Psoas muscle (tissue), 8 donors: ENCODE measurements around the gene CEP57. TPM values are rescaled to one million over a fixed set of nuclear protein-coding genes. Genes with fewer than 3 reads are reported as not detected.
"Not testable (repeated sequence)": the region's sequence is repeated elsewhere in the genome, so short reads cannot be mapped to it uniquely, and the experiment has no call there.

Source experiments
- ATAC-seq, 4 donors: fragments of 200-7000 bp; cut with Tn5 transposase; one replicate each; pipeline ENCODE4 v1.9.1; 2020; ENCODE audit warnings: moderate library complexity in 3 of 4, mild to moderate bottlenecking in 2 of 4
- DNase-seq, 2 donors: peaks; one replicate each; pipeline ENCODE4 v3.0.0-alpha.2; 2020
- H3K27ac ChIP-seq: fragments of 200-600 bp; one replicate; pipeline ENCODE4 v1.8.0; 2022
- H3K27me3 ChIP-seq, 3 donors: fragments of 200-600 bp in 1 of 3; one replicate each; pipeline versions ENCODE4 v1.6.1 to v1.8.0; 2013 to 2022; ENCODE audit warnings: low read length in 2 of 3, mild to moderate bottlenecking in 2 of 3, moderate library complexity in 1 of 3; ENCODE audit not compliant: insufficient read depth in 3 of 3
- H3K36me3 ChIP-seq, 2 donors: fragments of 200-600 bp in 1 of 2; one replicate each; pipeline versions ENCODE4 v1.6.1 to v1.8.0; 2013 to 2022; ENCODE audit warnings: low read depth in 1 of 2, mild to moderate bottlenecking in 1 of 2, moderate library complexity in 1 of 2; ENCODE audit not compliant: insufficient read depth in 1 of 2
- H3K4me1 ChIP-seq: fragments of 200-600 bp; one replicate; pipeline ENCODE4 v1.8.0; 2022
- H3K4me3 ChIP-seq: fragments of 200-600 bp; one replicate; pipeline ENCODE4 v1.8.0; 2022; ENCODE audit warnings: mild to moderate bottlenecking
- H3K9me3 ChIP-seq: fragments of 200-600 bp; one replicate; pipeline ENCODE4 v1.8.0; 2022
- WGBS, 3 donors: extraction: QIAGEN DNeasy Blood & Tissue Kit; methylation state at CpG; one replicate each; pipeline versions ENCODE4 v1.1.6 to v1.1.7; 2013; 5-methylcytosine and 5-hydroxymethylcytosine counted together
- intact Hi-C, 2 donors: fragments of 100-400 bp; cut with DNase I; formaldehyde crosslinking; loops; one replicate each; pipeline versions ENCODE4 v1.11.0 to v1.14.2; 2022
- polyA plus RNA-seq, 3 donors: library from polyadenylated mRNA; stranded (reverse); fragments of 200-250 nt; gene quantifications; one replicate each; pipeline ENCODE4 v1.2.3, GENCODE V29; 2013
- total RNA-seq, 4 donors: library from RNA; stranded (reverse); fragmentation: NEBNext Ultra II Directional in 2 of 4; extraction: Animal tissue kit (Norgen Biotek cat#: 25700) in 2 of 4; gene quantifications; one replicate each; pipeline versions ENCODE4 v1.2.1 to v1.2.4, GENCODE V29; 2021 to 2023
- TF ChIP-seq, protein P1 (sequence below): fragments of 200-600 bp; IDR thresholded peaks from one replicate; pipeline ENCODE4 v1.8.0; 2022; ENCODE audit warnings: antibody characterized with exemption
- donor health status: healthy with polysubstance abuse.
- donor health status: DM: no; HTN: no; CAD: no; lungs with moderate emphysema.
- donor health status: Bipolar disorder and iron deficiency.
- donor health status: healthy.
- donor health status: DM: yes; HTN: yes; CAD: no.
- donor health status: DM: no; HTN: no; CAD: no.
- donor health status: DM: no; HTN: no; CAD: no.
- donor health status: DM: yes; HTN: yes; CAD: no.

CEP57 gene
- total and polyA plus RNA-seq, 7 donors = 7.7 to 27.1 (median 15.1) TPM

GRCh38 chr11:95850137-95850536 lies 59.8 kb downstream of the CEP57 start:
- Histone ChIP-seq H3K36me3 (peaks cover 5 to 72% of the 10 kb centered on the region in 2 donors), H3K27ac (no peak overlapping the region), H3K27me3 (no peaks in the 10 kb centered on the region), H3K4me3 (no peak overlapping the region), H3K9me3 (no peaks in the 10 kb centered on the region), H3K4me1 (no peaks in the 10 kb centered on the region)
- DNase-seq = no peak
- ATAC-seq = no peak
- TF ChIP-seq, protein P1, sequence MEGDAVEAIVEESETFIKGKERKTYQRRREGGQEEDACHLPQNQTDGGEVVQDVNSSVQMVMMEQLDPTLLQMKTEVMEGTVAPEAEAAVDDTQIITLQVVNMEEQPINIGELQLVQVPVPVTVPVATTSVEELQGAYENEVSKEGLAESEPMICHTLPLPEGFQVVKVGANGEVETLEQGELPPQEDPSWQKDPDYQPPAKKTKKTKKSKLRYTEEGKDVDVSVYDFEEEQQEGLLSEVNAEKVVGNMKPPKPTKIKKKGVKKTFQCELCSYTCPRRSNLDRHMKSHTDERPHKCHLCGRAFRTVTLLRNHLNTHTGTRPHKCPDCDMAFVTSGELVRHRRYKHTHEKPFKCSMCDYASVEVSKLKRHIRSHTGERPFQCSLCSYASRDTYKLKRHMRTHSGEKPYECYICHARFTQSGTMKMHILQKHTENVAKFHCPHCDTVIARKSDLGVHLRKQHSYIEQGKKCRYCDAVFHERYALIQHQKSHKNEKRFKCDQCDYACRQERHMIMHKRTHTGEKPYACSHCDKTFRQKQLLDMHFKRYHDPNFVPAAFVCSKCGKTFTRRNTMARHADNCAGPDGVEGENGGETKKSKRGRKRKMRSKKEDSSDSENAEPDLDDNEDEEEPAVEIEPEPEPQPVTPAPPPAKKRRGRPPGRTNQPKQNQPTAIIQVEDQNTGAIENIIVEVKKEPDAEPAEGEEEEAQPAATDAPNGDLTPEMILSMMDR = no peak
- intact Hi-C loops = no loop called here

DNA sequence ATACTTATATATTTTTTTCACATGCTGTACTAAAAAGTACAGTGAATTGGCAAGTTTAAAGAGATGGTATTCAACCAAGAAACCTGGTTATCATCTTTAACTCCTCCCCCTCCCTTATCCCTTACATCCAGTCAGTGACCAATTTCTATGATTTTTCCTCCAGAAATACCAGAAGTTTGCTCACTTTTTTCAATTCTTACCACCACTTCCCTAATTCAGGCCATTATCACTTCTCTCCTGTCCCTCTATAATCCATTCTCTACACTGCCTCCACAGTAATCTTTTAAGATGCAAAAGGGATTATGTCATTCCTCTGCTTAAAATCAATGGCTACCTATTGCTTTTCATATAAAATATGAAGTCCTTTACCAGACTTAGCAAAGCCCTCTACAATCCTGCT lies 62.8 kb downstream of the CEP57 start:
- TF ChIP-seq, protein P1 = no peak
- Histone ChIP-seq H3K27me3 (no peaks in the 10 kb centered on the region), H3K36me3 (peaks cover 4 to 72% of the 10 kb centered on the region in 2 donors), H3K27ac (no peak overlapping the region), H3K9me3 (no peaks in the 10 kb centered on the region), H3K4me1 (no peaks in the 10 kb centered on the region), H3K4me3 (no peak overlapping the region)
- no peak for DNase-seq
- intact Hi-C loops = no loop called here
- no peak for ATAC-seq

- Histone ChIP-seq H3K4me3 (no peak overlapping the region), H3K27me3 (no peaks in the 10 kb centered on the region), H3K9me3 (no peaks in the 10 kb centered on the region), H3K4me1 (no peaks in the 10 kb centered on the region), H3K27ac (no peak overlapping the region), H3K36me3 (peaks cover 4 to 72% of the 10 kb centered on the region in 2 donors)
- TF ChIP-seq, protein P1 = no peak
- ATAC-seq = no peak
- intact Hi-C loops = no loop called here
- DNase-seq = no peak
- WGBS, 3 donors = 91 to 96% (median 92%) methylated on average over 2 of the region's 2 CpGs
Observed at GRCh38 chr11:95853862-95854261, 63.6 kb downstream of the CEP57 start.

DNA sequence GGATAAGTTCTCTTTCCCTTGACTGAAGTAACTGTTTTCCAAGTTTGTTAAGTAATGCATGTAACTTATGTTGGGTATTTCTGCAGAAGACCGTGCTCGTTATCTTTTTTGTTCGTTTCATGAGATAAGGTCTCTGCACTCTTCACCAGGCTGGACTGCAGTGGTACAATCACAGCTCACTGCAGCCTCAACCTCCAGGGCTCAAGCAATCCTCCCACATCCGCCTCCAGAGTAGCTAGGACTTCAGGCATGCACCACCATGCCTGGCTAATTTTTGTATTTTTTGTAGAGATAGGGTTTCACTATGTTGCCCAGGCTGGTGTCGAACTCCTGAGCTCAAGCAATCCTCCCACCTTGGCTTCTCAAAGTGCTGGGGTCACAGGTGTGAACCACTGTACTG lies 64.1 kb downstream of the CEP57 start:
- intact Hi-C loops, DNase-seq, H3K4me3 ChIP-seq, H3K9me3 ChIP-seq, H3K27ac ChIP-seq, ATAC-seq, H3K4me1 ChIP-seq, H3K27me3 ChIP-seq: not testable (repeated sequence)
- peaks cover 4 to 71% of the 10 kb centered on the region in 2 donors for H3K36me3 ChIP-seq
- 85 to 93% (median 87%) methylated on average over 5 of the region's 5 CpGs for WGBS, 3 donors

DNA sequence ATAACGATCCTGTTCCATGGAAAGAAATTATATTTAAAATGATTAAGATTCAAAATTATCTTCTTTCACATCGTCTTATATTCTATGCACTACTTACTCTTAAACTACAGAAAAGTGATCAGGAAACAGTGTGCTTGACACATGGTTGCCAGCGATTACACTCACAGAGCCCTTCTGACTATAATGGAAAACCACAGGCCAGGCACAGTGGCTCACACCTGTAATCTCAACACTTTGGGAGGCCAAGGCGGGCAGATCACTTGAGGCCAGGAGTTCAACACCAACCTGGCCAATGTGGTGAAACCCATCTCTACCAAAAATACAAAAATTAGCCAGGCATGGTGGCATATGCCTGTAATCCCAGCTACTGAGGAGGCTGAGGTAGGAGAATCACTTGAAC lies 69.7 kb downstream of the CEP57 start:
- DNase-seq, H3K9me3 ChIP-seq, H3K27me3 ChIP-seq, H3K27ac ChIP-seq, ATAC-seq, H3K4me1 ChIP-seq, H3K4me3 ChIP-seq, intact Hi-C loops: not testable (repeated sequence)
- peaks cover 2 to 67% of the 10 kb centered on the region in 2 donors for H3K36me3 ChIP-seq
- 95 to 98% (median 96%) methylated on average over 4 of the region's 4 CpGs for WGBS, 3 donors

GRCh38 chr11:95863486-95864140 lies 73.3 kb downstream of the CEP57 start:
- ATAC-seq = no peak
- Histone ChIP-seq H3K9me3 (no peaks in the 10 kb centered on the region), H3K27ac (no peak overlapping the region), H3K4me3 (no peak overlapping the region), H3K36me3 (peaks cover 0 to 40% of the 10 kb centered on the region in 2 donors), H3K4me1 (no peaks in the 10 kb centered on the region), H3K27me3 (no peaks in the 10 kb centered on the region)
- DNase-seq = no peak
- intact Hi-C loops = no loop called here
- TF ChIP-seq, protein P1 = no peak
- WGBS, 3 donors = 87 to 95% (median 89%) methylated on average over 2 of the region's 2 CpGs
